ENCODE measurements around the gene SHROOM3. TPM values are rescaled to one million over a fixed set of nuclear protein-coding genes. Genes with fewer than 3 reads are reported as not detected.

The SHROOM3 gene
- total and polyA plus RNA-seq, 4 donors = 4.7 to 25.8 (median 8.7) TPM

DNA sequence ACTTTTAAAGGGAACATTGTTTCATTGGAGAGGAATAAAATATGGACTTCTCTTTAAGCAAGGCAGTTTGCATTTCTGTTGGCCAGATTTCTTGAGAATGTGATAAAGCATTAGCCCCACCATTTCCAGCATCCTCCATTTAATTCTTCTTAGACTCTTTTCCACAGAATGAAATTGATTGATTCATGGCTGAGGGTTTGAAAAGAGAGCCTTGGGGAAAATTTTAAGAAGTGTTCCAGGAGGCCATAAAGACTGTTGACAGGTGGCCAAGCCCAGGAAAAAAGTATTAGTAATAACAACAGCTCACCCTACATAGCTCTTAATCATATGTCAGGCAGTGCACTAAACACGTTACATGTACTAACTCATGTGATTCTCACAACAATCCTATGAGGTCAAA is 53.4 kb downstream of the SHROOM3 start:
- no peaks in the 10 kb centered on the region for H3K36me3 ChIP-seq (ENCODE audit: control insufficient read depth in 4 of 4, insufficient read depth in 3 of 4, low read depth in 1 of 4, low read length in 3 of 4)
- H3K9me3 ChIP-seq (ENCODE audit: control insufficient read depth in 4 of 4, low read length in 3 of 4) = no peaks in the 10 kb centered on the region
- 94% methylated on average over 1 of the region's 1 CpG for WGBS
- DNase-seq (ENCODE audit: low spot score) = no peak
- H3K4me3 ChIP-seq (ENCODE audit: low read depth in 1 of 3, low read length in 3 of 3) = no peak overlapping the region
- peaks cover 1 to 53% (median 32%) of the 10 kb centered on the region in 4 donors for H3K4me1 ChIP-seq (ENCODE audit: control insufficient read depth in 4 of 4, insufficient read depth in 4 of 4, low read length in 3 of 4)
- no peak overlapping the region for H3K9ac ChIP-seq (ENCODE audit: low read depth in 1 of 2, low read length in 2 of 2)
- H3K27me3 ChIP-seq (ENCODE audit: control insufficient read depth in 4 of 4, insufficient read depth in 4 of 4, low read length in 3 of 4) = no peaks in the 10 kb centered on the region
- peak overlapping the region in 1 of 2 donors; percentile 4 for H3K27ac ChIP-seq (ENCODE audit: low read depth in 1 of 2, low read length in 2 of 2)
- no peak for TF ChIP-seq FOXA1 (IDR thresholded peaks at IDR 0.05)
- no peak for TF ChIP-seq EGR1 (IDR thresholded peaks at IDR 0.05; ENCODE audit: low read depth in 2 of 2)
- TF ChIP-seq MAX (IDR thresholded peaks at IDR 0.05) = no peak
- TF ChIP-seq GABPA (IDR thresholded peaks at IDR 0.05 in 1 of 2, conservative IDR thresholded peaks at IDR 0.05 in 1 of 2) = no peak
- TF ChIP-seq, protein P1, sequence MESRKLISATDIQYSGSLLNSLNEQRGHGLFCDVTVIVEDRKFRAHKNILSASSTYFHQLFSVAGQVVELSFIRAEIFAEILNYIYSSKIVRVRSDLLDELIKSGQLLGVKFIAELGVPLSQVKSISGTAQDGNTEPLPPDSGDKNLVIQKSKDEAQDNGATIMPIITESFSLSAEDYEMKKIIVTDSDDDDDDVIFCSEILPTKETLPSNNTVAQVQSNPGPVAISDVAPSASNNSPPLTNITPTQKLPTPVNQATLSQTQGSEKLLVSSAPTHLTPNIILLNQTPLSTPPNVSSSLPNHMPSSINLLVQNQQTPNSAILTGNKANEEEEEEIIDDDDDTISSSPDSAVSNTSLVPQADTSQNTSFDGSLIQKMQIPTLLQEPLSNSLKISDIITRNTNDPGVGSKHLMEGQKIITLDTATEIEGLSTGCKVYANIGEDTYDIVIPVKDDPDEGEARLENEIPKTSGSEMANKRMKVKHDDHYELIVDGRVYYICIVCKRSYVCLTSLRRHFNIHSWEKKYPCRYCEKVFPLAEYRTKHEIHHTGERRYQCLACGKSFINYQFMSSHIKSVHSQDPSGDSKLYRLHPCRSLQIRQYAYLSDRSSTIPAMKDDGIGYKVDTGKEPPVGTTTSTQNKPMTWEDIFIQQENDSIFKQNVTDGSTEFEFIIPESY (IDR thresholded peaks at IDR 0.05) = no peak
- TF ChIP-seq HNF4A (conservative IDR thresholded peaks at IDR 0.05) = no peak
- no peak for TF ChIP-seq SP1 (IDR thresholded peaks at IDR 0.05)
- no peak for TF ChIP-seq RXRA (IDR thresholded peaks at IDR 0.05)
- TF ChIP-seq NR2F2 (IDR thresholded peaks at IDR 0.05) = no peak
- TF ChIP-seq, protein P2, sequence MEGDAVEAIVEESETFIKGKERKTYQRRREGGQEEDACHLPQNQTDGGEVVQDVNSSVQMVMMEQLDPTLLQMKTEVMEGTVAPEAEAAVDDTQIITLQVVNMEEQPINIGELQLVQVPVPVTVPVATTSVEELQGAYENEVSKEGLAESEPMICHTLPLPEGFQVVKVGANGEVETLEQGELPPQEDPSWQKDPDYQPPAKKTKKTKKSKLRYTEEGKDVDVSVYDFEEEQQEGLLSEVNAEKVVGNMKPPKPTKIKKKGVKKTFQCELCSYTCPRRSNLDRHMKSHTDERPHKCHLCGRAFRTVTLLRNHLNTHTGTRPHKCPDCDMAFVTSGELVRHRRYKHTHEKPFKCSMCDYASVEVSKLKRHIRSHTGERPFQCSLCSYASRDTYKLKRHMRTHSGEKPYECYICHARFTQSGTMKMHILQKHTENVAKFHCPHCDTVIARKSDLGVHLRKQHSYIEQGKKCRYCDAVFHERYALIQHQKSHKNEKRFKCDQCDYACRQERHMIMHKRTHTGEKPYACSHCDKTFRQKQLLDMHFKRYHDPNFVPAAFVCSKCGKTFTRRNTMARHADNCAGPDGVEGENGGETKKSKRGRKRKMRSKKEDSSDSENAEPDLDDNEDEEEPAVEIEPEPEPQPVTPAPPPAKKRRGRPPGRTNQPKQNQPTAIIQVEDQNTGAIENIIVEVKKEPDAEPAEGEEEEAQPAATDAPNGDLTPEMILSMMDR (IDR thresholded peaks at IDR 0.05; ENCODE audit: low read depth, low read length, missing input control) = no peak
- TF ChIP-seq ATF3 (IDR thresholded peaks at IDR 0.05) = no peak
- no peak for TF ChIP-seq HNF4G (IDR thresholded peaks at IDR 0.05)
- no peak for TF ChIP-seq TAF1 (conservative IDR thresholded peaks at IDR 0.05)

DNA sequence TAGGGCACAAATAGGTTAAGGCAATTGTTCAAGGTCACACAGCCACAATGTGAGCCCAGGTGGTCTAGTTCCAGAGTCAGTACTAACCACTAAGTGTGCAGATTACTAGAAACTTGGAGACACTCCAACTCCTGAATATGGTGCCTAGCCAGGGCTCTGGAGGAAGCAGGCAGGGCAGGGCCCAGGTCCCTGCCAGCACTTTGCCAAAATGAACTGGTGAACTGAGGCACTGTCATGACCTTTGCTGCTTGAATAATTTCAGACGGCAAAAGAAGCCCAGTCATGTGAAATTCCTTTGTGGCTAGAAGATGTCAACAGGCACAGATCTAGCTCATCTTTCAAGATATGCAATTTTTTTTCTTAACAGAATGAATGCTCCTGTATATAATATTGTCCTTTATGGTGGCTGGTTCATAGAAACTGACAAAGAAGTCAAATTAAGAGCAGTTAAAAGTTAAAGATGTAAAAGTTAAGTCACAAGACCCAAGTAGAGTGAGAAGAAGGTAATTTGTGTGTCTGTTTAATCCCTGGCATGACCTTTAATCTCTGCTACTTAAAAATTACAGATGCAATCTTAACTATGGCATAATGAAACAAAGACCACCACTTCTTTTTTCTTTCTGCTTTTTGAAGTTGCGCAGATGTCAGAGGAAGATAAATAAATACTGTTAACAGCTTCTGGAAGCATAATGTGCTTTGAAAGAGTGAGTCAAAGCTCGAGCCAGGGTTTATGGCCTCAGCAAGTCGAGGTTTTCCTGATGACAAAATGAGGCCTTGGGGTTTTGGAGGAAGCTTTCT is 54.1 kb downstream of the SHROOM3 start:
- no peaks in the 10 kb centered on the region for H3K36me3 ChIP-seq (ENCODE audit: control insufficient read depth in 4 of 4, insufficient read depth in 3 of 4, low read depth in 1 of 4, low read length in 3 of 4)
- no peaks in the 10 kb centered on the region for H3K27me3 ChIP-seq (ENCODE audit: control insufficient read depth in 4 of 4, insufficient read depth in 4 of 4, low read length in 3 of 4)
- no peak for TF ChIP-seq NR2F2 (IDR thresholded peaks at IDR 0.05)
- TF ChIP-seq TAF1 (conservative IDR thresholded peaks at IDR 0.05) = no peak
- TF ChIP-seq, protein P3, sequence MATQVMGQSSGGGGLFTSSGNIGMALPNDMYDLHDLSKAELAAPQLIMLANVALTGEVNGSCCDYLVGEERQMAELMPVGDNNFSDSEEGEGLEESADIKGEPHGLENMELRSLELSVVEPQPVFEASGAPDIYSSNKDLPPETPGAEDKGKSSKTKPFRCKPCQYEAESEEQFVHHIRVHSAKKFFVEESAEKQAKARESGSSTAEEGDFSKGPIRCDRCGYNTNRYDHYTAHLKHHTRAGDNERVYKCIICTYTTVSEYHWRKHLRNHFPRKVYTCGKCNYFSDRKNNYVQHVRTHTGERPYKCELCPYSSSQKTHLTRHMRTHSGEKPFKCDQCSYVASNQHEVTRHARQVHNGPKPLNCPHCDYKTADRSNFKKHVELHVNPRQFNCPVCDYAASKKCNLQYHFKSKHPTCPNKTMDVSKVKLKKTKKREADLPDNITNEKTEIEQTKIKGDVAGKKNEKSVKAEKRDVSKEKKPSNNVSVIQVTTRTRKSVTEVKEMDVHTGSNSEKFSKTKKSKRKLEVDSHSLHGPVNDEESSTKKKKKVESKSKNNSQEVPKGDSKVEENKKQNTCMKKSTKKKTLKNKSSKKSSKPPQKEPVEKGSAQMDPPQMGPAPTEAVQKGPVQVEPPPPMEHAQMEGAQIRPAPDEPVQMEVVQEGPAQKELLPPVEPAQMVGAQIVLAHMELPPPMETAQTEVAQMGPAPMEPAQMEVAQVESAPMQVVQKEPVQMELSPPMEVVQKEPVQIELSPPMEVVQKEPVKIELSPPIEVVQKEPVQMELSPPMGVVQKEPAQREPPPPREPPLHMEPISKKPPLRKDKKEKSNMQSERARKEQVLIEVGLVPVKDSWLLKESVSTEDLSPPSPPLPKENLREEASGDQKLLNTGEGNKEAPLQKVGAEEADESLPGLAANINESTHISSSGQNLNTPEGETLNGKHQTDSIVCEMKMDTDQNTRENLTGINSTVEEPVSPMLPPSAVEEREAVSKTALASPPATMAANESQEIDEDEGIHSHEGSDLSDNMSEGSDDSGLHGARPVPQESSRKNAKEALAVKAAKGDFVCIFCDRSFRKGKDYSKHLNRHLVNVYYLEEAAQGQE (IDR thresholded peaks at IDR 0.05) = no peak
- H3K27ac ChIP-seq (ENCODE audit: low read depth in 1 of 2, low read length in 2 of 2) = peak overlapping the region in 1 of 2 donors; percentile 4
- H3K9ac ChIP-seq (ENCODE audit: low read depth in 1 of 2, low read length in 2 of 2) = no peak overlapping the region
- peaks cover 3 to 55% (median 34%) of the 10 kb centered on the region in 4 donors for H3K4me1 ChIP-seq (ENCODE audit: control insufficient read depth in 4 of 4, insufficient read depth in 4 of 4, low read length in 3 of 4)
- no peaks in the 10 kb centered on the region for H3K9me3 ChIP-seq (ENCODE audit: control insufficient read depth in 4 of 4, low read length in 3 of 4)
- no peak for DNase-seq (ENCODE audit: low spot score)
- H3K4me3 ChIP-seq (ENCODE audit: low read depth in 1 of 3, low read length in 3 of 3) = peak overlapping the region in 1 of 3 donors; percentile 28
- 63% methylated on average over 4 of the region's 4 CpGs for WGBS

Data from liver (tissue), 9 donors.